H9 (cell line): ENCODE data around the gene PLPP1. TPM values are rescaled to one million over a fixed set of nuclear protein-coding genes. Genes with fewer than 3 reads are reported as not detected.
A peak's percentile ranks its signal among the peaks of the same experiment; 100 is the strongest.

Experiments used
- DNase-seq: peaks from one replicate; pipeline ENCODE4 v3.0.0-alpha.2; 2017
- H2AFZ ChIP-seq: one replicate; pipeline ENCODE4 v1.6.1; 2013; ENCODE audit warnings: mild to moderate bottlenecking, low read length, control low read depth, moderate library complexity
- H2AK5ac ChIP-seq: 2 replicates; pipeline ENCODE4 v1.6.1; 2013; ENCODE audit warnings: low read length, control low read depth, mixed read lengths; ENCODE audit not compliant: insufficient read length
- H2BK120ac ChIP-seq: one replicate; pipeline ENCODE4 v1.6.1; 2013; ENCODE audit warnings: low read depth, mild to moderate bottlenecking, low read length, control low read depth, inconsistent platforms; ENCODE audit not compliant: poor library complexity, severe bottlenecking
- H2BK12ac ChIP-seq: 2 replicates; pipeline ENCODE4 v1.6.1; 2013; ENCODE audit warnings: low read length, control low read depth, mixed read lengths, low read depth; ENCODE audit not compliant: insufficient read length
- H2BK15ac ChIP-seq: 2 replicates; pipeline ENCODE4 v1.6.1; 2013; ENCODE audit warnings: low read depth, low read length, control low read depth
- H2BK20ac ChIP-seq: one replicate; pipeline ENCODE4 v1.6.1; 2013; ENCODE audit warnings: low read depth, mild to moderate bottlenecking, low read length, control low read depth, inconsistent platforms; ENCODE audit not compliant: poor library complexity, severe bottlenecking
- H2BK5ac ChIP-seq: 2 replicates; pipeline ENCODE4 v1.6.1; 2013; ENCODE audit warnings: low read length, control low read depth, mixed read lengths; ENCODE audit not compliant: insufficient read length
- H3K14ac ChIP-seq: 2 replicates; pipeline ENCODE4 v1.6.1; 2013; ENCODE audit warnings: low read length, control low read depth; ENCODE audit not compliant: insufficient read depth
- H3K18ac ChIP-seq: 2 replicates; pipeline ENCODE4 v1.6.1; 2013; ENCODE audit warnings: low read depth, mild to moderate bottlenecking, mixed read lengths, low read length, control low read depth; ENCODE audit not compliant: insufficient read length
- H3K23ac ChIP-seq: 2 replicates; pipeline ENCODE4 v1.6.1; 2013; ENCODE audit warnings: low read length, control low read depth, mixed read lengths, low read depth; ENCODE audit not compliant: insufficient read length
- H3K23me2 ChIP-seq: 2 replicates; pipeline ENCODE4 v1.6.1; 2013; ENCODE audit warnings: low read depth, mild to moderate bottlenecking, mixed read lengths, low read length, control low read depth; ENCODE audit not compliant: insufficient read length, poor library complexity, severe bottlenecking
- H3K27ac ChIP-seq: 2 replicates; pipeline ENCODE4 v1.5.1; 2013; ENCODE audit warnings: low read length, control low read depth, mixed read lengths, low read depth; ENCODE audit not compliant: insufficient read length
- H3K27me3 ChIP-seq: 2 replicates; pipeline ENCODE4 v1.6.1; 2013; ENCODE audit warnings: low read length, control low read depth, inconsistent platforms; ENCODE audit not compliant: insufficient read depth
- H3K4ac ChIP-seq: 2 replicates; pipeline ENCODE4 v1.6.1; 2013; ENCODE audit warnings: low read depth, mild to moderate bottlenecking, control low read depth, inconsistent platforms, low read length, moderate library complexity
- H3K4me1 ChIP-seq: 2 replicates; pipeline ENCODE4 v1.6.1; 2013; ENCODE audit warnings: low read length, control low read depth, inconsistent platforms; ENCODE audit not compliant: insufficient read depth
- H3K4me2 ChIP-seq: 2 replicates; pipeline ENCODE4 v1.6.1; 2013; ENCODE audit warnings: low read length, control low read depth, mixed read lengths; ENCODE audit not compliant: insufficient read length, insufficient read depth
- H3K56ac ChIP-seq: 2 replicates; pipeline ENCODE4 v1.6.1; 2013; ENCODE audit warnings: low read depth, mild to moderate bottlenecking, mixed read lengths, low read length, control low read depth; ENCODE audit not compliant: insufficient read length
- H3K79me1 ChIP-seq: 2 replicates; pipeline ENCODE4 v1.6.1; 2013; ENCODE audit warnings: low read depth, mild to moderate bottlenecking, moderate library complexity, low read length, control low read depth, inconsistent platforms; ENCODE audit not compliant: insufficient read depth, poor library complexity, severe bottlenecking
- H3K79me2 ChIP-seq: 2 replicates; pipeline ENCODE4 v1.6.1; 2013; ENCODE audit warnings: low read length, control low read depth, inconsistent platforms; ENCODE audit not compliant: insufficient read depth
- H3K9ac ChIP-seq: 2 replicates; pipeline ENCODE4 v1.6.1; 2013; ENCODE audit warnings: low read length, control low read depth, mixed read lengths; ENCODE audit not compliant: insufficient read length; ENCODE audit errors: extremely low read depth
- H3K9me3 ChIP-seq: one replicate; pipeline ENCODE4 v1.6.1; 2013; ENCODE audit warnings: low read depth, low read length, inconsistent platforms; ENCODE audit not compliant: control insufficient read depth
- H3T11ph ChIP-seq: one replicate; pipeline ENCODE4 v1.6.1; 2013; ENCODE audit warnings: mild to moderate bottlenecking, low read length, control low read depth, inconsistent platforms
- H4K20me1 ChIP-seq: one replicate; pipeline ENCODE4 v1.6.1; 2013; ENCODE audit not compliant: control insufficient read depth, insufficient read length, insufficient read depth
- H4K5ac ChIP-seq: 2 replicates; pipeline ENCODE4 v1.6.1; 2013; ENCODE audit warnings: low read depth, mild to moderate bottlenecking, mixed read lengths, low read length, control low read depth; ENCODE audit not compliant: insufficient read length
- H4K8ac ChIP-seq: replicated peaks from 2 replicates; pipeline ENCODE4 v1.6.1; 2013; ENCODE audit warnings: low read length, control low read depth, mixed read lengths, low read depth; ENCODE audit not compliant: insufficient read length
- H4K91ac ChIP-seq: 2 replicates; pipeline ENCODE4 v1.6.1; 2013; ENCODE audit warnings: low read depth, mild to moderate bottlenecking, moderate library complexity, mixed read lengths, low read length, control low read depth; ENCODE audit not compliant: insufficient read length
- H3K27ac Mint-ChIP-seq, 3 experiments: 2 replicates in 2 of 3; 3 replicates in 1 of 3; pipeline ENCODE4 v1.8.0; 2020 to 2021; ENCODE audit warnings: mixed read lengths in 3 of 3, mild to moderate bottlenecking in 1 of 3, moderate library complexity in 1 of 3
- H3K27me3 Mint-ChIP-seq: 2 replicates; pipeline ENCODE4 v1.8.0; 2021; ENCODE audit warnings: low read depth, mild to moderate bottlenecking, moderate library complexity, mixed read lengths
- H3K36me3 Mint-ChIP-seq, 3 experiments: 2 replicates in 2 of 3; 3 replicates in 1 of 3; pipeline ENCODE4 v1.8.0; 2020 to 2021; ENCODE audit warnings: low read depth in 3 of 3, mixed read lengths in 3 of 3; ENCODE audit not compliant: insufficient read depth in 1 of 3
- H3K4me1 Mint-ChIP-seq, 2 experiments: 2 replicates each; pipeline ENCODE4 v1.8.0; 2020; ENCODE audit warnings: mixed read lengths in 2 of 2
- H3K4me3 Mint-ChIP-seq, 2 experiments: 2 replicates in 1 of 2; 3 replicates in 1 of 2; pipeline ENCODE4 v1.8.0; 2020 to 2021; ENCODE audit warnings: mild to moderate bottlenecking in 2 of 2, mixed read lengths in 2 of 2, moderate library complexity in 1 of 2
- H3K9me3 Mint-ChIP-seq, 2 experiments: 2 replicates in 1 of 2; 3 replicates in 1 of 2; pipeline ENCODE4 v1.8.0; 2020; ENCODE audit warnings: mild to moderate bottlenecking in 2 of 2, mixed read lengths in 2 of 2, moderate library complexity in 1 of 2
- WGBS: extraction: QIAGEN DNeasy Blood & Tissue Kit; methylation state at CpG from one replicate; pipeline ENCODE4 v1.1.7; 2013; ENCODE audit warnings: missing lambda C conversion rate, low lambda C conversion rate, mixed read lengths; ENCODE audit not compliant: insufficient read length; ENCODE audit errors: extremely low coverage; 5-methylcytosine and 5-hydroxymethylcytosine counted together
- total RNA-seq: library from RNA; stranded (reverse); gene quantifications from 2 replicates; pipeline ENCODE4 v1.2.1, GENCODE V29; 2021
- TF ChIP-seq, protein P1 (sequence below): fragments of 200-600 bp; sonication (generic); conservative IDR thresholded peaks from 3 replicates; pipeline ENCODE4 v1.8.0; 2021; ENCODE audit warnings: antibody characterized with exemption, mild to moderate bottlenecking

The PLPP1 gene
- total RNA-seq, 1 experiment from 2014 or later: 85.9 TPM

DNA sequence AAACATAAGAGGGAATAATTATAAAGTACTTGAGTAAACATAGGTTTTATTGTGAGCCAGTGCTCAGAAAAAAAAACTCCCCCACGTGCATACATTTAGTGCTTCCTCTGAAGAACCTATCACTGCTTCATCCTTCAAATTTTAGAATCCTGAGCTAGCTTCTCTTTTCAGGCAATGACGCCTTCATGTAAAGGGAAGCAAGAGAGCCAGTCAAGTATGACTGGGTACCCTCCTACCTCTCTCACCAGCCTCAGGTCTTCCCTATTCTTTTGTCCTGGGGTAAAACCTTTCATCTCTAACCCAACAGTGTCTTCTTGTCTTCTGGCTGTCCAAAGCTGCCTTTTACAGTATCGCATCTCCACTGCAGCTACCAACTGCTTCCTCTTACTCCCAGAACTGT lies 32.0 kb downstream of the PLPP1 start:
- H3K14ac ChIP-seq: no peak overlapping the region
- Mint-ChIP-seq H3K36me3 (peaks cover 0 to 13% (median 2%) of the 10 kb centered on the region in 3 experiments; a peak in 3 of 7 replicates), H3K9me3 (no peaks in the 10 kb centered on the region), H3K27ac (peak overlapping the region in 2 of 3 experiments; percentile 46 to 53; a peak in 5 of 7 replicates), H3K27me3 (no peaks in the 10 kb centered on the region), H3K4me1 (peaks cover 53 to 54% of the 10 kb centered on the region in 2 experiments), H3K4me3 (no peak overlapping the region)
- no CpG with 5 or more reads among the region's 3 CpGs for WGBS
- no peak overlapping the region for H4K91ac ChIP-seq
- TF ChIP-seq, protein P1, sequence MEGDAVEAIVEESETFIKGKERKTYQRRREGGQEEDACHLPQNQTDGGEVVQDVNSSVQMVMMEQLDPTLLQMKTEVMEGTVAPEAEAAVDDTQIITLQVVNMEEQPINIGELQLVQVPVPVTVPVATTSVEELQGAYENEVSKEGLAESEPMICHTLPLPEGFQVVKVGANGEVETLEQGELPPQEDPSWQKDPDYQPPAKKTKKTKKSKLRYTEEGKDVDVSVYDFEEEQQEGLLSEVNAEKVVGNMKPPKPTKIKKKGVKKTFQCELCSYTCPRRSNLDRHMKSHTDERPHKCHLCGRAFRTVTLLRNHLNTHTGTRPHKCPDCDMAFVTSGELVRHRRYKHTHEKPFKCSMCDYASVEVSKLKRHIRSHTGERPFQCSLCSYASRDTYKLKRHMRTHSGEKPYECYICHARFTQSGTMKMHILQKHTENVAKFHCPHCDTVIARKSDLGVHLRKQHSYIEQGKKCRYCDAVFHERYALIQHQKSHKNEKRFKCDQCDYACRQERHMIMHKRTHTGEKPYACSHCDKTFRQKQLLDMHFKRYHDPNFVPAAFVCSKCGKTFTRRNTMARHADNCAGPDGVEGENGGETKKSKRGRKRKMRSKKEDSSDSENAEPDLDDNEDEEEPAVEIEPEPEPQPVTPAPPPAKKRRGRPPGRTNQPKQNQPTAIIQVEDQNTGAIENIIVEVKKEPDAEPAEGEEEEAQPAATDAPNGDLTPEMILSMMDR: no peak
- no peak overlapping the region for H3K4me2 ChIP-seq
- DNase-seq: no peak
- no peak overlapping the region for H3K4ac ChIP-seq
- no peaks in the 10 kb centered on the region for H3K9me3 ChIP-seq
- peaks cover under 1% of the 10 kb centered on the region; the same call in 1 of the 2 replicates for H3K4me1 ChIP-seq
- H3K18ac ChIP-seq: no peak overlapping the region
- no peak overlapping the region for H3T11ph ChIP-seq
- no peaks in the 10 kb centered on the region for H3K23me2 ChIP-seq
- H2BK5ac ChIP-seq: no peak overlapping the region
- H4K5ac ChIP-seq: no peak overlapping the region
- H2AK5ac ChIP-seq: no peak overlapping the region
- peaks cover 11% of the 10 kb centered on the region for H3K79me1 ChIP-seq
- no peak overlapping the region for H2BK15ac ChIP-seq
- H4K8ac ChIP-seq: no peak overlapping the region
- no peak overlapping the region for H2BK20ac ChIP-seq
- H3K56ac ChIP-seq: no peak overlapping the region
- H3K23ac ChIP-seq: no peak overlapping the region
- no peaks in the 10 kb centered on the region for H3K27me3 ChIP-seq
- no peak overlapping the region for H3K27ac ChIP-seq
- H3K79me2 ChIP-seq: peaks cover 8% of the 10 kb centered on the region; the same call in 1 of the 2 replicates
- no peak overlapping the region for H2AFZ ChIP-seq
- no peak overlapping the region for H2BK120ac ChIP-seq
- no peak overlapping the region for H3K9ac ChIP-seq
- no peak overlapping the region for H2BK12ac ChIP-seq
- H4K20me1 ChIP-seq: no peaks in the 10 kb centered on the region
